NCI-H146 treated with DMSO at 0.1 percent for 48 hours (cell line): ENCODE results near the gene TNIP1.

ENCODE experiments used
- DNase-seq: peaks from one replicate; lab custom pipeline; 2025; ENCODE audit not compliant: unreplicated experiment; lab: John Stamatoyannopoulos, UW

TNIP1 gene

GRCh38 chr5:151066920-151067319 is 13.9 kb downstream of the TNIP1 start:
- no peak for DNase-seq

- DNase-seq = no peak
These were observed 15.2 kb downstream of the TNIP1 start for GRCh38 chr5:151065609-151066008.

DNA sequence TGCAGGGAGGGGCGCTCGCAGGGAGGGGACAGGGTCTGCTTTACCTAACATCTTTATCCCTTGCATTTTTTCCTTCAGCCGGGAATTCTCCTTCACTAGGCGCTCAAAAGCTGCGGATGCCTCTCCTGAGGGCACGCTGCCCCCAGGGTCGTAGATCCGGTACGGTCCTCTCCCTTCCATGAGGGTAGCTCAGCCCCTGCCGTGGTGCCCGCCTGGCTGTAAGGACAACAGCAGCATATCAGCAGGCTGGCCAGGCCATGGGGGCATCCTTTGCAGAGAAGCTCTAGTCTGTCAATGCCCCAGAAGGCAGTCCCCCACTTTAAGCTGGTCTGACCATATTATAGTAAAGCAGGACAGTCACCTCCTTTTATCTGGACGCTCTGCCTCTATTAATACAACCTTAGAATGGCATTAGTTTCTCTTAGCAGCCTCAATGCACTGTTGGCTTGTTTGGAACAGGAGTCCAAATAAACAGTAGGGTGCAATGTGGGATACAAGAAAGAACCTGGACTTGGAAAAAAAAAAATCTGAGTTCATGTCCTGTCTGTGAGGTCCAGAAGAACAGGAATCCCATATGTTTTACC is 15.8 kb downstream of the TNIP1 start:
- DNase-seq = no peak

GRCh38 chr5:151063142-151063989 is 17.5 kb downstream of the TNIP1 start:
- no peak for DNase-seq

- no peak for DNase-seq
These were observed 18.3 kb downstream of the TNIP1 start for GRCh38 chr5:151062405-151063141.

- no peak for DNase-seq
These were observed 20.1 kb downstream of the TNIP1 start for GRCh38 chr5:151060742-151061141.

DNA sequence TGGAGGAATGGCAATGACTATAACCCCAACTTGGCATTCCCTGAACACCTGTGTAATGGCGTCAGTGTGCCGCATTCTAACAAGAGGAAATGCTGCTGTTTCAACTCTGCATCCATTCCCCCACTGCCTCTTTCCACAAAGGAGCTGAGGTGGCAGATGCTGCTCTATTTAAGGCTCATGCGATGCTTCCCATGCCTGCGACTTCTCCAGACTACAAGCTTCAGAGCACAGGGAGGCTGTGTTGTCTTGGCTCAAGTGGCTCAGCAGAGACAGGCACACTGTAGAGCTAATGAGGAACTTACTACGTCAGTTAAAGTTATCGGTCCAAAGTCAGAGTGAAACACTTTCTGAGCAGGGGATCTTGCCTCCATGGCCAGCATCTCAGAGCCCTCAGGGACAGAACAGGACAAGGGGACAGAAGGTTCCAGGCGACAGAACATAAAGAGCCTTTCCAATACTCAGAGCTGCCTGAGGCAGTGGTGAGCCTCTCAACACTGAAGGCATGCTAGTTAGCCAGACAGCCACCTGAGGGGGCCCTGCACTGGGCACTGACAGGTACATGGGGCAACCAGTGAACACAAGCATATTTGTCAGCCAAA is 21.8 kb downstream of the TNIP1 start:
- DNase-seq = no peak

GRCh38 chr5:151058301-151058700 is 22.5 kb downstream of the TNIP1 start:
- DNase-seq = no peak

DNA sequence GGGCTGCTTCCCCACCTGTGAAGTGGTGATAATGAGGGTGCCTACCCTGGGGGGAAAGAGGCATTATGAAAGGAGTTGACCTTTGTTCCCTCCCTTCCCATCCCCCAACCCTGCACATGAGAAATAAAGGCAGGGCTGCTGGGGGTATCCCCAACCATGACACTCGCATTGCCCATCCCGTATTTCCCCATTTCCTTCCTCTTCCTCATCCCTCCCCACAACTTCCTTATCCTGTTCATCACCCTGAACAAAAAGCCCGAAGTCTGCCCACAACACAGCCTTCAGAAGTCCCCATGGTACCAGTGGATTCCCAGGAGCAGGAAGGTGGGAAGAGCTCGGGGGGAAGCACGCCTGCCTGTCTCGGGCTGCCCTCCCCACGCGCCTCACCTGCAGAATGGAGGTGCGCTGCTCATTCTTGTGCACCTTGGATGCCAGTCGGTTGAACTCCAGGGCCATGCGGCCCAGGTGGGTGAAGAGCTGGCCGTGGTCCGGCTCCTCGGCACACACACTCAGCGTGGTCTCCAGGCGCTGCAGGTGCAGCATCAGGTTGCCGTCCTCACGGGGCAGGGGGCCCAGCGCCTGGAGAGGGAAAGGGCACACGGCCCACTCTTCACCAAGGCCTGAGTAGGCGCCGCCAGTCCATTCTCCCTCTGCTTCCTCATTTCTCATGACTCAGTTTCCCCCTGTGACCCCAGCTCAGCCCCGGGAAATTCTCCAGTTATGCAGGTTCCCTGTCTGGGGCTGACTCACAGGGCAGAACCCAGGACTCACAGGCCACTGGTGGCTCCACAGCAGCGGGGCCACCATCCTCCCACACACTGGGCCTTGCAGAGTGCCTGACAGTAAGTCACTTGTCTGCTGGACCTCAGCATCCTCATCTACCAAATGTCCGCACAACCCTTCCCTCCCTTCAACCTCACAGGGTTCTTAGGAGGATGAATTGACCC is 24.2 kb downstream of the TNIP1 start:
- DNase-seq = no peak

DNA sequence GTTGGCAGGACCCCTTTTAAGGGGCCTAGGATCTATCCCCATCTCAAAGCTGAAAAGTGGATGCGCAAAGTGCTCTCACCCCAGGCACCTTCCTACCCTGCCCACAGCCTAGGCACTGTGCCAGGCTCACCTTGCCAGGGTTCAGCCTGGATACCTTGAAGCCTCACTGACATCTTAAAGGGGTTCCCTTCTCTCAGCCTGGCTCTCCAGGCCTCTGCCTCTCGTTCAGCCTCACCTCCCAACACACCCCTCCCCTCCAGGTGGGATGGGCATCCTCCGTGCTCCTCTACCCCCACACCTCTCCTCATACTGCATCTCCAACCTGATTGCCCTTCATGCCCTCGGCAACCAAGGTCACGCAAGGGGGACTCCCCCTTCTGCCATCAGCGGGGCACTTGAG is 25.5 kb downstream of the TNIP1 start:
- DNase-seq = no peak

DNA sequence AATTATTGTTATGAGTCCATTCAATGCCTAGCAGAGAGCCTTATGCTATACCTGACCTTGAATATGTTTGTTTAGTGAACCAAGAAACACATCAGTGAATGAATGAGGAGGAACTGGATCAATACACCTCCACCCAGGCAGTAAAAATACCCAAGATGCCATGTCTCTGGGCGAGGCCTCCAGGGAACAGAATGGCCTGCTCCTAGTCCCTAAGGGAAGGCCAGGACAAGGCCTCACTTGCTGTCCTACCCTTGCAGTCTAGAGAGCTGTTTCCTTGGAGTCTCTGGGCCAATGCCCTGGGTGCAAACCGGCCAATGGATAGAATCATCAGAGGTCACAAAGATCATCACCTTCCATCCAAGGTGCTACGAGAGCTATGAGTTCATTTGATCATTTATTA is 26.1 kb downstream of the TNIP1 start:
- no peak for DNase-seq

DNA sequence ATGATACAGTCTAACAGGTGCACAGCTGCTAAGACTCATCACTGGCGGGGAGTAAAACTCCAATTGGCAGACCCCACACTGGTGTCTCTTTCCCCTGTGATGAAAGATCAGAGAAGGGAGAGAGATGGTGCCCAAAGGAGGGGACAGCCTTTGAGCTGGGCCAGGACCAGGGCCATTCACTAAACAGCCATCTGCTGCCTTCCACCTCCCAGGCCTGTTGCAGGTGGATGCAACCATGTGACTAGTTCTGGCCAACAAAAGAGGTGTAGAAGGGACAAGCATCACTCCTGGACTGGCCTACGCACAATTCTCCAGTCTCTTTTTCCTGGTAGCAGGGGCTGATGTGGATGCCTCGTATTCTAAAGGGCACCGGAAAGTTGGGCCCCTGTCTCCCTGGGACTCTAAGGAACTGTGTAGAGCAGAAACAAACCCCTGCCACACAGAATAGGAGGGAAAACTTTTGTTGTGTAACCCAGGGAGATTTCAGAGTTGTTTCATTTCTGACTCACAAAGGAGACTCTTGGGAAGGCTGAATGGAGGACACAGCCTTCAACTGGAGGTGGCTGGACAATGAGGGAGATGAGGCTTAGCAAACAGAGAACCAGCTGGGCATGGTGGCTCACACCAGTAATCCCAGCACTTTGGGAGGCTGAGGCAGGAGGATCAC is 26.9 kb downstream of the TNIP1 start:
- no peak for DNase-seq

- no peak for DNase-seq
These were observed 28.0 kb downstream of the TNIP1 start for GRCh38 chr5:151052836-151053235.

DNA sequence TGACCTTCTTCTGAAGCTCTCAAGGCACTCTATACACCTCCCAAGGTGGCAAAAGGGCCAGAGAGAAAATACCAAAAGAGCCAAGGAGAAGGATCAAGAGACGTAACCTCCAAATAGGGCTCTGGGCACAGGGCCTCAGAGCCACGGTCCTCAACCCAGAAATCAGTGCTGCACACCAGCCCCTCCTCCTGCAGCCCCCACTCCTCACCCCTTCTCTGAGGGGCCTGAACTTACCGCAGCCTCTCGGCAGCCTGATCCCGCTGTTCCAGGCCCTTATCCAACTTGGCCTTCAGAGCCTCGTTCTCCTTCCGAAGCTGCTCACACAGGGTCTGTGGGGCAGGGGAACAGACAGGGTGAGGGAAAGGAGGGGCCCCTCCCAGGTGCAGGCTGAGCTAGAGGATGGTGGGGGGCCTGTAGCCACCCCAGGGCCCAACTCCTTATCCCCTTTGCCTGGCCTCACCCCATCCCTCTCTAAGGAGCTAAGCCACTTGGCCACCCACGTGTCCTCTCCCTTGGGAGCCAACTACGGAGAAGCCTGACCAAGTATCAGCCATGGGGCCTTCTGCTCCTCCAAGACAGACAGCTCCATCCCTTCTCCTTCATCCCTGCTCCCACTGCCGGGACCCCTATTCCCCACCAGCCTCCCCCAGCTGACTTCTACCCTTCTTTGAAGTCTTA is 28.8 kb downstream of the TNIP1 start:
- DNase-seq = no peak

- DNase-seq = peak; percentile 18
These were observed 29.5 kb downstream of the TNIP1 start for GRCh38 chr5:151051066-151051930.

GRCh38 chr5:151048526-151048925 is 32.3 kb downstream of the TNIP1 start:
- no peak for DNase-seq

- DNase-seq = no peak
These were observed 32.9 kb downstream of the TNIP1 start for GRCh38 chr5:151047814-151048425.

GRCh38 chr5:151042453-151043093 is 38.3 kb downstream of the TNIP1 start:
- DNase-seq = no peak
